Mammary epithelial cell (primary cell): ENCODE results near the gene TMEM14A.

ENCODE experiments used
- CTCF ChIP-seq, 2 donors: IDR thresholded peaks in 1 of 2; conservative IDR thresholded peaks in 1 of 2; 2 replicates each; pipeline ENCODE4 v1.5.1; 2011 to 2012; ENCODE audit warnings: inconsistent platforms in 2 of 2, low read length in 2 of 2, mild to moderate bottlenecking in 2 of 2, control low read depth in 1 of 2, low read depth in 1 of 2; ENCODE audit not compliant: insufficient read depth in 1 of 2; ENCODE audit errors: extremely low read depth in 1 of 2
- EZH2 ChIP-seq: IDR thresholded peaks from 2 replicates; pipeline ENCODE4 v1.6.1; 2012; ENCODE audit warnings: low read length, inconsistent platforms, borderline replicate concordance

GRCh38 chr6:52726193-52726542 is 55.3 kb downstream of the TMEM14A start:
- no peak for TF ChIP-seq CTCF (conservative IDR thresholded peaks at IDR 0.05 in 1 of 2, IDR thresholded peaks at IDR 0.05 in 1 of 2; ENCODE audit: extremely low read depth in 1 of 2, insufficient read depth in 1 of 2, low read depth in 1 of 2, low read length in 2 of 2)
- TF ChIP-seq EZH2: no peak
